Epidermal melanocyte (primary cell): Measurements from ENCODE around the gene GALR3.

Experiments
- DNase-seq: peaks from one replicate; pipeline ENCODE4 v3.0.0; 2011; ENCODE audit warnings: low spot score; ENCODE audit not compliant: insufficient read length

Gene GALR3

GRCh38 chr22:37803195-37803638, 20.0 kb upstream of the GALR3 start:
- no peak for DNase-seq

DNA sequence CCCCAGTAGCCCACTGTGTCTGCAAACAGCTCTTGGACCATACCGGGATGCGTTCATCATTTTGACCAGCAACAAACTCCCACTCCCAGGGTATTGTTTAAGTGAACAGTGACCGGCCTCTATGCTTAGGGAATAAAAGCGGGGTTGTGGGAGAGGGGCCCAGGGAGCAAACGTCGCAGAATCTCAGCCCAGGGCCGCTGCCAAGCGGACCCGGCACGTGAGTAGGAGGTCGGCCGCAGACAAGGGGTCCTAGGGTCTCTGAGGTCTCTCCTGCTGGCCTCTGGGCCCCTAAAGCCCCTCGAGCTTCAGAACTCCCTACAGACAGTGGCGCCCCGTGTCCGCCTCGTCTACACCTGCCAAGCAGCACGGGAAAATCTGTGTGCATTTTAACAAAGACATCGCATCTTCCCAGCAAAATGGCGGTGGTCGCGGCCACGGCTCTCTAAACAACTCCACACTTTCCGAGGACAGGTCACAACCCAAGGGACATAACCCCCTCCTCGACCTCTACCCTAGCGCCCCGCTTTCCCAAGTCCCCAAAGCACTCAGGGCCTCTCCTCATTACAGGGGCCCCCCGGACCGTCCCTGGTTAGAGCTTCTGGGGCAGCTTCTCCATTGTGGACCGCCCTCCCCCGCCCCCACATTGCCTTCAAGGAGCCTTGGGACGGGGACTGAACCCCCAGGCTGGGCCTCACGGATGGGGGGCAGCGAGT, 19.4 kb upstream of the GALR3 start:
- DNase-seq, result no peak

DNA sequence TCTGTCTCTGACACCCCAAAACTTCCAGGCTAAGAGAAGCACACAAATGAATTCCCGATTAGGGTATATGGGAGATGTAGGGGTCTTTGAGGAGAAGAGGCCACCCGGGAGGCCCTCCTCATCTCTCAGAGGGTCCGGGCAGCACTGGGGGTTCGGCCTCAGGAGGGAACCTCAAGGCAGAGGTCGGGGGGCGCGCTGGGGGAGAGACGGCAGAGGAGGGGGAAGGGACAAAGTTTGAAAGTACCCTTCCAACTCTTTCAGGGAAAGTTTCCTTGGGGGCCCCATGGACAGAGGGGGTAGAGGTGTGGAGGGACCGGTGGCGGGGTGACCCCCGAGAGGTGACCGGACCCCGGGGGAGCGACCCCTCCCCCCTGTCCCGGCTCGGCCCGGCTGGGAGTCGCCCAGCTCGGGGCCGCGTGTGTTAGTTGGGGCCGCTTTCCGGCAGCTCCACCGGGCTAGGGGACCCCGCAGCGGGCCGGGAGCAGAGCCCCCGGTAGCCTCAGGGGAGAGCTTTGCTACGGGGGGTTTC, 18.8 kb upstream of the GALR3 start:
- DNase-seq, result no peak

- peak; percentile 86 for DNase-seq
Observed at GRCh38 chr22:37804881-37805809, 18.0 kb upstream of the GALR3 start.

DNA sequence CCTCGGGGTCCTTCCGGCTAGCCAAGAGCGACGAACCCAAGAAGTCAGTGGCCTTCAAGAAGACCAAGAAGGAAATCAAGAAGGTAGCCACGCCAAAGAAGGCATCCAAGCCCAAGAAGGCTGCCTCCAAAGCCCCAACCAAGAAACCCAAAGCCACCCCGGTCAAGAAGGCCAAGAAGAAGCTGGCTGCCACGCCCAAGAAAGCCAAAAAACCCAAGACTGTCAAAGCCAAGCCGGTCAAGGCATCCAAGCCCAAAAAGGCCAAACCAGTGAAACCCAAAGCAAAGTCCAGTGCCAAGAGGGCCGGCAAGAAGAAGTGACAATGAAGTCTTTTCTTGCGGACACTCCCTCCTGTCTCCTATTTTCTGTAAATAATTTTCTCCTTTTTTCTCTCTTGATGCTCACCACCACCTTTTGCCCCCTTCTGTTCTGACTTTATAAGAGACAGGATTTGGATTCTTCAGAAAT, 17.3 kb upstream of the GALR3 start:
- DNase-seq, result no peak

- no peak for DNase-seq
Observed at GRCh38 chr22:37806409-37807333, 16.5 kb upstream of the GALR3 start.

DNA sequence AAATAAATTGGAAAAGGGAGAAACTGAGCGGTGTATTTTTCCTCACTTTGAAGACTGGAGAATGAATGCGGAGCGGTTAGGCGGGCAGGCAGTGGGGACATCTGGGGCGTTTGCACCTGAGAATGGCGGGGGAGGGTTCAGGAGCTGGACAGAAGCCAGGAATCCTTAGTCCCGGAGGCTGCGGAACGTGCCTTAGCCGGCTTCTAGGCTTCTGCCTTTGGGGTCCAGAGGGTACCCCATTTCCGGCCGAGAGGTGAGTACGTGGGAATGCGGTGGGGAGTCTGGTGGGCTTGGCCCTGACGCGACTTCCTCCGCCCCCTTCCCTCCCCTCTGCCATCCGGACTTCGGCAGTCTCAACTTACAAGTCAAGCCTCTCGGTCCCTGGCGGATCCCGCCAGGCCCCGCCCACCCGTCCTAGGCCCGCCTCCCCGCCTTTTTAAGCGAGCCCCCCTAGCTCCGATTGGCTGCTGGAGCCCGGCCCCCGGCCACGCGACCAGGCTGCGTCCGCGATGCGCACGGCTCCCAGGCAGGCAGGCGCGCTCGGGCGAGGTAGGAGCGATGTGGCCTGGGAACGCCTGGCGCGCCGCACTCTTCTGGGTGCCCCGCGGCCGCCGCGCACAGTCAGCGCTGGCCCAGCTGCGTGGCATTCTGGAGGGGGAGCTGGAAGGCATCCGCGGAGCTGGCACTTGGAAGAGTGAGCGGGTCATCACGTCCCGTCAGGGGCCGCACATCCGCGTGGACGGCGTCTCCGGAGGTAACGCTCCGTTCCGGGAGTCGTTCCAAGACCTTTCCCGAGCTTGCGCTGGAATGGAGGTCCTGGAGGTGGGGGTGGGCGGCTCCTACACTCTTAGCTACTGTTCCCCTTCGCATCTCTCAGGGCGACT, 15.5 kb upstream of the GALR3 start, which contains the start of gene GCAT:
TSS of gene GCAT (plus strand) at position 525 of the 884 bp plus-strand sequence. CDS start at position 559, 34 bp downstream.
- peak; percentile 98 for DNase-seq

DNA sequence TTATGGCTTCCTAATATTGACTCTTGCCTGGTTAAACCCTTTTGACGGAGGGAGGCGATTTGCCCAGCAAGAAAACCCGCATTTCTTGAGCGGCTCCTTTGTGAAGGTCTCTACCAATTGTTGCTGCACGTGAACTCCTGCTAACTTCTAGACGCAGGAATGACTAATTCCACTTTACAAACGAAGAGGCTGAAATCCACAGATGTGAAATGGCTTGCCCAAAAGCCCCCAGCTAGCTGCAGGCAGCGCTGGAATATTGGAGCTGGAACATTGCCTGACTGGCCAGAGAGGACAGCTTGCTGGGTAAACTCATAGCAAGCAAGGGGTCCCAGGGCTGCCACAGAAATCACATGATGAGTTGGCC, 14.9 kb upstream of the GALR3 start:
- DNase-seq, result no peak

DNA sequence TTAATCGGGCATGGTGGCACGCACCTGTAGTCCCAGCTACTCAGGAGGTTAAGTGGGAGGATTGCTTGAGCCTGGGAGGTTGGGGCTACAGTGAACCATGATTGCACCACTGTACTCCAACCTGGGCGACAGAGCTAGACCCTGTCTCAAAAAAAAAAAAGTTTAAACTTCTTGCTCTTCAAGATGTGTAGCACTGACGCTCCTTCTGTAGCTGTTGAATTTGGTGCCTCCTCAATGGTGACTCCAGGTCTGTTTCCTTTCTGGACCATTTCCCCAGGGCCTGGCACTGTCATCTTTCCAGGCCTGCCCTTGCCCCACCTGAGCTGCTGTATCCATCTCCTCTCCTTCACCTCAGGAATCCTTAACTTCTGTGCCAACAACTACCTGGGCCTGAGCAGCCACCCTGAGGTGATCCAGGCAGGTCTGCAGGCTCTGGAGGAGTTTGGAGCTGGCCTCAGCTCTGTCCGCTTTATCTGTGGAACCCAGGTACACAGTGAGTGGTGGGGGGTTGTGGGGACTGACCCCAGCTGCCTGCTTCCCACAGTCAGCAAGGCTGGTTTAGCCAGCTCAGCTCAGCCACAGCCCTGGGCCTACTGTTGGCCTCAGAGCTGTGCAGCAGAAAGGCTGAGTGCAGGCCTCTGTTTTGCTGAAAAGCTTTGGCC, 13.4 kb upstream of the GALR3 start:
- DNase-seq, result no peak

GRCh38 chr22:37811867-37812266, 11.3 kb upstream of the GALR3 start:
- no peak for DNase-seq

DNA sequence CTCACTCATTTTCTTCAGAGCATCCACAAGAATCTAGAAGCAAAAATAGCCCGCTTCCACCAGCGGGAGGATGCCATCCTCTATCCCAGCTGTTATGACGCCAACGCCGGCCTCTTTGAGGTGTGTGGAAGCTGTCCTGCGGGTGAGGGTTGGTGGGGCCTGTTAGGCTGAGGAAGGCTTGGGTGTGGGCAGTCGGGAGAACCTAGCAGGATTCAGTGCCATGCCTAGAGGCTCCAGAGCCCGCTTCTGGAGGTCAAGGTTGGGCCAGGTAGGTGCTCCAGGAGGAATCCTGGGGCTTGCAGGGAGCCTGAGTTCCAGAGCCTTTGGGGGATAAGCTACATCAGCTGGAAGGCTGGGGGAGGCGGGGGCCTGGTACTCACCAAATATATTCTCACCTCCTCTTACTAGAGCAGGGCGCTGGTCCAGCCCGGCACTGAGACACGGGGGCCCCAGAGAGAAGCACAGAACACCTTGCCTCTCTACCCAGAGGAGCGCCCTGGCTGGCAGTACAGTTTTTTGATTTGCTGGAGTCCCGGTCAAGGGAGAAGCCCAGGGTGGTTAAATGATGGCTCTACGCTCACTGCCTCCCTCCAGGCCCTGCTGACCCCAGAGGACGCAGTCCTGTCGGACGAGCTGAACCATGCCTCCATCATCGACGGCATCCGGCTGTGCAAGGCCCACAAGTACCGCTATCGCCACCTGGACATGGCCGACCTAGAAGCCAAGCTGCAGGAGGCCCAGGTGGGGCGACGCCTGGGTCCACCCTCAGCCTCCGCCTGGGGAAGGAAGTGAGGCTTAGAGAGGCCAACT, 10.1 kb upstream of the GALR3 start:
- DNase-seq, result no peak

DNA sequence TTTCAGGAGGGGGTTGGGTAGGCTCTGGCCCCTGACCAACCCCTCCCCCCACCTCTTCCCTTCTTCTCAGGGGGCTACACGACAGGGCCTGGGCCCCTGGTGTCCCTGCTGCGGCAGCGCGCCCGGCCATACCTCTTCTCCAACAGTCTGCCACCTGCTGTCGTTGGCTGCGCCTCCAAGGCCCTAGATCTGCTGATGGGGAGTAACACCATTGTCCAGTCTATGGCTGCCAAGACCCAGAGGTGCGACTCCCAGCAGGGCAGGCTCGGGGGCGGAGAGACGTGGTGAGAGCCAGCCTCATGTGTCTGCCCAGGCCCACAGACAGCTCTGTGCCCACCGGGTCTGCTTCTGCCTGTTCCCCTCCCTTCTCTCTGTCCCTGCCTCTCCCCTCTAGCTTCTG, 7.6 kb upstream of the GALR3 start:
- no peak for DNase-seq

GRCh38 chr22:37816543-37817180, 6.5 kb upstream of the GALR3 start:
- DNase-seq, result no peak

DNA sequence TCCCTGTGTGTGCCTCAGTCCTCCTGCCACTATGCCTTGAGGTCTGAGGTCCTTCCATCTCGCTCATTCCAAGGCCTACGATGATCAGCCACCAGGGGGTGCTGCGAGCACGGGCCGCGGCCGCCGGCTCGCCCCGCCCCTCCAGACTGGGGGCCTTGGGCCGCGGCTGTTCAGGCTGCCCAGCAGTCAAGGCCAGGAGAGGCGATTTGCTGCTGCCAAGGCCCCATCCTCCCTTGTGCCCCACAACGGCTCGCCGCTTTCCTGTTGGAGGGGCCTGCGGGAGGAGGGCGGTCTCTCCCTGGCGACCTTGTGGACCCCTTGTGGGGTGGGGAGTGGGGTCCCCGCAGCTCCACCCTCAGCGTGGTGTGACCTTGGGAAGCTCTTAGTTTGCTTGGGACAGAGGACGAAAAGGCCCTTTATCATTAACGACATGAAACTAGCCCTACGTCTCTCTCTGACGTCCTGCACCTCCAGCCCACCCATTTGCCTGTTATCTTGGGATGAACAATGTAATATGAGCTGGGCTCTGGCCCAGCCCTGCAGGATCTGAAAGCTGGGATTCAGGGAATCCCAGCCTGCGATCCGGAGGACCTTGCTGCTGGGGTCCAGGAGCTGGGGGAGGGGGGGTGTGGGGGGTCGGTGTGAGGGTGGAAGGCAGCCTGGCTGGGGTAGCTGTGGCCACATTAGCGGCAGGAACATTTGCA, 5.3 kb upstream of the GALR3 start:
- DNase-seq, result peak; percentile 96

GRCh38 chr22:37818409-37819104, 4.6 kb upstream of the GALR3 start:
- DNase-seq, result no peak

- no peak for DNase-seq
Observed at GRCh38 chr22:37819105-37819433, 4.1 kb upstream of the GALR3 start.

DNA sequence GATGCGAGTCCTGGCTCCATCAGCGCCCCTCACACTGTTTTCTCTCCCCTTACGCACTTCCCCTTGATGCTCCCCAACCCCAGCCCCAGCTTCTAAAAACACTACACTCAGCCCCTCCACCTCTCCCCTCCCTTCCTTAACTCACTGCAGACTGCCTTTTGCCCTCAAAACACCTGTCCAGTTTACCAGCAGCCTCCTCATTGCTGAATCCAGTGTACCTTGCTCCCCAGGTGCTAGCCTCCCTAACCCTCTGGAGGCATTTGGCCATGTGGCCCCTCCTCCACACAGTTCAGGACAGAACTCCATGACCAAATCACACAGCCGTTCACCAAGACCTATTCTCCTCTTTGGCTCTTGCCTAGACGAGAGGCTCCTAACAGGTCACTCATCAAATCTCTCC, 2.8 kb upstream of the GALR3 start:
- no peak for DNase-seq
